Stimulated activated memory B cell treated with anti-CD40 and anti-IgM and Interleukin-4, amounts not matched to agents 10 μg/mL and 1 μg/mL and 100 μg/mL, for 72 hours (primary cell): ENCODE measurements around the gene CNOT6L.

Experiments
- ATAC-seq: fragments of 150-1000 bp; cut with Tn5 transposase; 2 replicates; pipeline ENCODE4 v1.10.0; 2021
- H3K27ac Mint-ChIP-seq: one replicate; pipeline ENCODE4 v1.8.0; 2022; ENCODE audit warnings: mild to moderate bottlenecking, mixed read lengths
- H3K27me3 Mint-ChIP-seq: one replicate; pipeline ENCODE4 v1.8.0; 2022; ENCODE audit warnings: mixed read lengths
- H3K36me3 Mint-ChIP-seq: one replicate; pipeline ENCODE4 v1.8.0; 2022; ENCODE audit warnings: mixed read lengths
- H3K4me1 Mint-ChIP-seq: one replicate; pipeline ENCODE4 v1.8.0; 2022; ENCODE audit warnings: mixed read lengths
- H3K4me3 Mint-ChIP-seq: one replicate; pipeline ENCODE4 v1.8.0; 2022; ENCODE audit warnings: mild to moderate bottlenecking, moderate library complexity, mixed read lengths
- H3K9me3 Mint-ChIP-seq: one replicate; pipeline ENCODE4 v1.8.0; 2022; ENCODE audit warnings: mixed read lengths

CNOT6L gene

DNA sequence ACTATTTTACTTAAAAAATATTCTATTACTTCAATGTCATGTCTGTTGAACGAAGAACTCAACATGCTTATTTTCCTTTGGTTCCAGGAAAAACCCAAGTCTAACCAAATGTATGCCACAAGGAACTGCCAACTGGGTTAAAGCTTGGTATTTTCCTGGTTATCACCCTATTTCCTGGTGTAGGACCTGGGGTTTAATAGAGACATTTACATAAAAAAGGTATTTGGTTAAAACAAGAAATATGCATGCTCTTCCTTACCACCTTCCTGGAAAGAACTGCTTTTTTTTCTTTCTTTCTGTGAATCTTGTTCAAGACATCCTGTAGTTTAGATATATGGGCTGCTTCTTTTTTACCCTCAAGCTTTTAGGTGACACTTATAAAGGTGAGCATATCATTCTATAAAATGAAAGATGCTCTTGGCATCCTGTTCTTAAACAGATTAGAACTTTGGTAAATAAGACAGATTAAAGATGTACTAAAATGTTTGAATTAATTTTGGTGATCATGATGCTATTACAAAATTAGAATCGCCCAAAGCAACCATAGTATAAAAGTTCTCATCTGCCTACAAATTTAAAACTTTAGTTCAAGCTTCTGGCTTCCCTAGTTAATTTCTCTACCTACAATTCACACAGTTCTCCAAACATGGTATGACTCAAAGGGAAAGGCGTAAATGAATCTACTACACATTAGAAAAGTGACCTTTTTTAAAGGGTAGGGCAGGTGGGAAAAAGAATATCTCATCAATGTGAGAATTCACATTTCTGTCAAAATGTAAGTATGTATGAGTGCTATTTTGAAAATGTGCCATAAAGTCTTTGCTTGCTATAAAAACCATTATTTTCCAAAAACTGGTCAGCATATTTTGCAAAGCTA is 103.5 kb downstream of the CNOT6L start:
- Mint-ChIP-seq H3K4me3 (no peak overlapping the region), H3K36me3 (peaks cover 26% of the 10 kb centered on the region), H3K27me3 (no peaks in the 10 kb centered on the region), H3K27ac (no peak overlapping the region), H3K9me3 (no peaks in the 10 kb centered on the region), H3K4me1 (no peaks in the 10 kb centered on the region)
- ATAC-seq: no peak

DNA sequence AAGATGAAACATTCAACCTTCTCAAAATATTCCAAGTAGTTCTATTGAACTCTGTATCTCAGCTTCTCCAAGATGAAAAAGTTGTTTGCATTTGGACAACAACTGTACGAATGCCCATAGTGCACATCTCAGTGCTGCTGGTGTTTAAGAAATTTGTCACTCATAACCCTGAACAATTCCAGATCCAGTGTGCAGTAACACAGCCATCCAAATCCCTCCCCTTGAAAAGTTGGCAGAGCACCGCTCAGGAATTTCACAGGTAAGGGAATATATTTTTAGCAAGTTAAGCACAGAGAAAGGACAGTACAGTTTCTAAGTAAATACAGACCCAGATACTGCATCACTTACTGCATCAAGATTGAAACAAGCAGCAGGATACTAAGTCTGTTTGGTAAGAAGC is 104.7 kb downstream of the CNOT6L start:
- Mint-ChIP-seq H3K4me3 (no peak overlapping the region), H3K27me3 (no peaks in the 10 kb centered on the region), H3K9me3 (no peaks in the 10 kb centered on the region), H3K36me3 (peaks cover 20% of the 10 kb centered on the region), H3K4me1 (no peaks in the 10 kb centered on the region), H3K27ac (no peak overlapping the region)
- no peak for ATAC-seq

DNA sequence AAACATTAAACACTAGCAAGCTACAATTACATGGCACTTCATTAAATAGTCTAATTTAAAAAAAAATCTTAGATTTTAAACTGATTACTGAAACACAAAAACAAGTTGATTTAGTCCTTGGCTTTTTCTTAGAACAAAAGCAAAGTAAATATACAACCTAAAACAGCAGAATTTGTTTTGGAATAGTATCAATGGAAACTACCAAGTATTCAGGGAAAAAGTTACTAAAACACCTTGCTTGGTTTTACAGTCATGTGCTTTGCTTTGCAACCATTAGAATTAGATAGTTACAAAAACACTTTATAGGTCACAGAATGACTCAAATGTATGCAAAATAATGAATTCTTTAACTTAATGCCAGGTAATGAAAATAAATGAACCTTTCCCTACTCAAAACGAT is 105.3 kb downstream of the CNOT6L start:
- no peak for ATAC-seq
- H3K27me3 Mint-ChIP-seq: no peaks in the 10 kb centered on the region
- no peaks in the 10 kb centered on the region for H3K4me1 Mint-ChIP-seq
- no peaks in the 10 kb centered on the region for H3K9me3 Mint-ChIP-seq
- H3K4me3 Mint-ChIP-seq: no peak overlapping the region
- peaks cover 20% of the 10 kb centered on the region for H3K36me3 Mint-ChIP-seq
- H3K27ac Mint-ChIP-seq: no peak overlapping the region

DNA sequence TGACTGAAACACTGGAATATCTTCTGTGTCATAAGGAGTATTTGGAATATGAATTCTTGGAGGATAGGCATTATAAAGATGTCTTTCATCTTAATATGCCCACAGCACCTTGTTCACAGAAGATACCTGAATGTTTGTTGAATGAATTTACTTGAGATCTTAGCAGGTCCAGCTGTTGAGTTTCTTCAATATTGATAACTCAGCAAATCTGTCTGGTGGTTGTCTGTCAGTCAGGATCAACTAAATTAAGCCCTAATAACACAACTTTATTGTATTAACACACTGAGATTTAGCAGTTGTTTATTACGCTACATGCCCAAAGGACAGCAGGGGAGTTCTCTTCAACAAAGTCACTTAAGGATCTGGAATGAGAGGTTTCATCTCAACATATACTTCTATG is 106.5 kb downstream of the CNOT6L start:
- Mint-ChIP-seq H3K36me3 (peaks cover 20% of the 10 kb centered on the region), H3K27ac (no peak overlapping the region), H3K9me3 (no peaks in the 10 kb centered on the region), H3K4me3 (no peak overlapping the region), H3K27me3 (no peaks in the 10 kb centered on the region), H3K4me1 (no peaks in the 10 kb centered on the region)
- no peak for ATAC-seq

DNA sequence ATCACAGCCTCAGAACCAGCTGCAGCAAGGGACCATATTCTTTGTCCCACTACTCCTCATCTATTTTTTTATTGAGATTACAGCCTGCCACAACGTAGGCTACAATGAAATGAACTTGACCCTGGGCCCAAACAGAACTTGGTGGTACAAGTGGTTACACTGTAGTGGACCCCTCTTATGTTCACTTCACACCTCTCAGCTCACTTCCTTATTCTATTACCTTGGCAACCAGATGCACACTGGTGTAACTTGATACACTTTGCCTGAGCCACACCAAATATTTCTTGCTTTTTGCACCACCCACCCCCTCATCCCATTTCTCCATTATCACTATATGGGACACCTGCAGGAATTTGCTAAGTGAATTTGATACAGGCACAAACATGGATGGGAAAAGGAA is 107.7 kb downstream of the CNOT6L start:
- H3K27ac Mint-ChIP-seq: no peak overlapping the region
- H3K9me3 Mint-ChIP-seq: no peaks in the 10 kb centered on the region
- H3K4me3 Mint-ChIP-seq: no peak overlapping the region
- no peaks in the 10 kb centered on the region for H3K4me1 Mint-ChIP-seq
- H3K36me3 Mint-ChIP-seq: peaks cover 20% of the 10 kb centered on the region
- no peaks in the 10 kb centered on the region for H3K27me3 Mint-ChIP-seq
- ATAC-seq: no peak

DNA sequence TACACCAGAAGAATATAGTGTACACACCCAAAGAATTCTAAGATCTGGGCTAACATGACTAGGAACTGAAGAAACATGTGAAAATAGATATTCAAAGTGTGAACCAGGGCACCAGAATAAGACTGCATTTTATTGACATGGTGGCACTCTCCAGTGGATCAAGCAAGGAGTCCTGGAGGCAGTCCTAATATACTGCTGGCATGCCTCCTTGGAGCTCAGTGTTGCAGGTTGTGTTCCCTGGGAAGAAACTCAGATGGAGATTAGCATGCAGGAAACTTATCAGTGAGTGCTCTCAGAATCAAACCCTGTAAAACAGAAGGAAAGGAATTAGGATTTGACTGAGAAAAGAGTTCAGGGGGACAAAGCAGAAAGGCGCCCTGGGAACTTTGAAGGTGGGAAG is 108.5 kb downstream of the CNOT6L start:
- Mint-ChIP-seq H3K27ac (no peak overlapping the region), H3K27me3 (no peaks in the 10 kb centered on the region), H3K9me3 (no peaks in the 10 kb centered on the region), H3K4me1 (no peaks in the 10 kb centered on the region), H3K36me3 (peaks cover 20% of the 10 kb centered on the region), H3K4me3 (no peak overlapping the region)
- no peak for ATAC-seq

DNA sequence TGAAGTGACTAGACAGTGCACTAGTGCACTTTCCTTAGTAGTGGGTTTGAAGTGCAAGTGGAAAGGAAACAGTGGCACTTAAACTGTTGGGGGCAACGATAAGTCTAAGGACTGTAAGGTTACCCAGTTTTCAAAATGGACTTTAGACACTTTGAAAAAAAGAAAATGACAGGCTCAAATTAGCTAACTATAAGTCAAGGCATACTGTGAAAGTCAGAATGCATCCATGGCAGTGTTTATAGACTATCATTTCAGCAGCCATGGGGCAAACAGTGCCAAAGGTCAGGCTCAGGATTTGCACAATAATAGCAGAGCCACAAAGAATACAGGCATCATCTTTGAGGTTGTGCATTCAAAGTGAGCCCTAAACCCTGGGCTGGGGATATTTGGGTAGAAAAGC is 109.1 kb downstream of the CNOT6L start:
- Mint-ChIP-seq H3K4me3 (no peak overlapping the region), H3K36me3 (peaks cover 20% of the 10 kb centered on the region), H3K9me3 (no peaks in the 10 kb centered on the region), H3K27ac (no peak overlapping the region), H3K4me1 (no peaks in the 10 kb centered on the region), H3K27me3 (no peaks in the 10 kb centered on the region)
- ATAC-seq: no peak

DNA sequence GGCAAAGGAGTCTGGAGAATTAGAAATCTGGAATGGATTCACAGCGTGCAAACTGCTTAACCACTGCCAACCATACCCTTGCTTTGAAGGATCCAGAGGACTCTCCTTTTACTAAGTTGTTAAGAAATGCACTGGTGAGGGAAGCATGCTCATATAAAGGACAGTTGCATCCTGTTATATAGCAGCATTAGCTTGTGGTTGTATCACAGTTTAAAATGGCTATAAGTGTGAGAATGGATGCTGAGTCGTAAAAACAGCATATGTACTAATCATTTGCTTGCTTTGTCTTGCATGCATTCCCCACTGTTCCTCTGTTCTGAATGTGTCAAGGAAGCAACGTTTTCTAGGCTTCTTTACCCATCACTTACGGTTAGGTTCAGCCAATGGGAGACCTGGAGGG is 112.5 kb downstream of the CNOT6L start:
- Mint-ChIP-seq H3K36me3 (peaks cover 2% of the 10 kb centered on the region), H3K4me3 (no peak overlapping the region), H3K4me1 (no peaks in the 10 kb centered on the region), H3K9me3 (no peaks in the 10 kb centered on the region), H3K27me3 (no peaks in the 10 kb centered on the region), H3K27ac (no peak overlapping the region)
- no peak for ATAC-seq

DNA sequence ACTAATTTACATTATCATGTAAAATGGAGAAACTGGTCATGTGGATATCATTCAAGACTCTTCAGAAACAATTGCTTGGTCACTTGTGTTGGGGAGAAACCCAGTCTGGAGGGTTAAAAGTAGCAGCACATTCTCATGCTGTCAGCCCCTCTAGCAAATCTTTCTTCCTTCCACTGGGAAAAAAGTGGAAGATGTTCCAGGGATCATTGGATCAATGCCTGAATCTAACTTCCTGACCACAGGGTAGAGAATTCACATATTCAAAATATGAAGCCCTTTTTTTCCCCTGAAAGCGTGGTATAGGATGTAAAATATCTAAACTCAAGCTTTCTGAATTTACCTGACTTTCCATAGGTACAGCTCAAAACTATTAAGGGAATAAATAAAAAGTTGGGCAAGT is 115.5 kb downstream of the CNOT6L start:
- Mint-ChIP-seq H3K36me3 (no peaks in the 10 kb centered on the region), H3K4me1 (no peaks in the 10 kb centered on the region), H3K9me3 (no peaks in the 10 kb centered on the region), H3K27me3 (no peaks in the 10 kb centered on the region), H3K27ac (no peak overlapping the region), H3K4me3 (no peak overlapping the region)
- ATAC-seq: no peak

DNA sequence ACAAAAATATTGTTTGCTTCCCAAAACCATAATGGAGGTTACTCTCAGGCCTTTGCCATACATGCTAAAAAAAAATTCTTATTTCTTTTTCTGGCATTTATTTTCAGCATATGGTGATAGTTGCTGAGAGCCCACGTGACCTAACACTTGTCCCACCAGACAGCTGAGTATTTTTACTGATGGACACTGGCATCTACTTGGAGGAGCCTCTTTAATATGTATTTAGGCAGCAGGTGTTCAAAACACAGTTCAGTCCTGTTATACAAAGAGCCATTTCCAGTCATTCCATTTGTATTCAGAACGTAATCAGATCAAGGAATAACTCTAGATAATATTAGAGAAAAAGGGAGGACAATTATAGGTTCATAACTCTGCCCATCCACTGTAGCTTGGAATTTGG is 118.0 kb downstream of the CNOT6L start:
- no peaks in the 10 kb centered on the region for H3K36me3 Mint-ChIP-seq
- H3K4me3 Mint-ChIP-seq: no peak overlapping the region
- H3K4me1 Mint-ChIP-seq: no peaks in the 10 kb centered on the region
- H3K9me3 Mint-ChIP-seq: no peaks in the 10 kb centered on the region
- H3K27me3 Mint-ChIP-seq: no peaks in the 10 kb centered on the region
- ATAC-seq: no peak
- no peak overlapping the region for H3K27ac Mint-ChIP-seq

DNA sequence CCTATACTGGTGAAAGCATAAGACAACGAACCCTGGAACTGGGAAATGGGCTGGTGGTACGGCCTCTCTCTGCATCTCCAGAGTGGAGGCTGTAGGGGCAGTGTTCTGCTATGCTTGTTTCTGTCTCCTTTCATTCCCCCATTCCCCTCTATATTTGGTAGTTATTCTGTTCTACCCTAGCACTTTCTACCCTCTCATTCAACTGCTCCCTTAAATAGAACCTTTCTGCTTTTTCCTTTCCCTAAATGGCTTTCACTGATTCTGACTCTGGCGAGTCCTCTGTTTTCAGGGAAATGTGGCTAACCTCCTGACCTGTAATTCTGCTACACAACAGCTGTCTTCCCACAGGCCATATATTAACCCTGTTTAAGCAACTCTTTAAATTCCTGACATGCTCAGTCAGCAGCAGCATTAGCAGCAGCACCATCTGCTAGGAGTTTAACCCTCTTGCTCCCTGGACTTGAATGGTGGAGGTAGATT is 119.4 kb downstream of the CNOT6L start:
- no peaks in the 10 kb centered on the region for H3K27me3 Mint-ChIP-seq
- ATAC-seq: no peak

DNA sequence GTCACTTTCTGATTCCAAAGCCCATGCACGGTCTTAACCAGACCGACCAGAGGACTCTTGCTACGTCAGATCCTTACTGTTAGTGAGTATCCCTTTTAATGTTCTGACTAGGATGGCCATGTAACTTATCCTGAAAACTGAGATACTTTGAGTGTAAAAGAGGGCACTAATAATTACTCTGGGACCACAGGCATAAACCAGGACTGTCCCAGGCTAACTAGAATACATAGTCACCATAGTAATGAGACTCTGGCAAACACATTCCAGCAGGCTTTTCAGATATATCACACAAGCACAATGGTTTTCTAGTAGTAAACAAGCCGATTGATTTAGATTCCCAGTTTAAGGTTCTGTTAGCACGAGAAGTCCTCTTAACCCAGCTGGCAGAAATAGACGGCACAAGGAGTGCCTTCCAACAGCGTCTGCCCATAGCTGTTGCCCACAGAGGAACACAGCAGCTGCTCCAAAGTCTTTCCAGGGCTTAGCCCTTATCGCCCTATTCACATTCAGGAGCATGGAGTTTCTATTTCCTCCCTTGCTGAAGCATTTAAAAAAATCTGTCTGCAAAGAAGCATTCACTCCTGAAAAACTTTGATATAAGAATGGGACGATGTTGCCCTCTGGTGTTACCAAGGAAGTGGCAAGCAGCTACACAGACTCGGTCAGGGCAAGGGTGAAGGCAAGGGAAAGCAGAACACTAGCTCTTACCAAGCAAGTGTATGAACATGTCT is 121.1 kb downstream of the CNOT6L start:
- H3K4me1 Mint-ChIP-seq: no peaks in the 10 kb centered on the region
- H3K9me3 Mint-ChIP-seq: no peaks in the 10 kb centered on the region
- no peaks in the 10 kb centered on the region for H3K36me3 Mint-ChIP-seq
- H3K4me3 Mint-ChIP-seq: no peak overlapping the region
- H3K27me3 Mint-ChIP-seq: no peaks in the 10 kb centered on the region
- ATAC-seq: no peak
- no peak overlapping the region for H3K27ac Mint-ChIP-seq

More for the DNA sequence above, 119.4 kb downstream of the CNOT6L start:
- no peak overlapping the region for H3K4me3 Mint-ChIP-seq
- no peaks in the 10 kb centered on the region for H3K9me3 Mint-ChIP-seq
- H3K36me3 Mint-ChIP-seq: no peaks in the 10 kb centered on the region
- H3K27ac Mint-ChIP-seq: no peak overlapping the region
- H3K4me1 Mint-ChIP-seq: no peaks in the 10 kb centered on the region

DNA sequence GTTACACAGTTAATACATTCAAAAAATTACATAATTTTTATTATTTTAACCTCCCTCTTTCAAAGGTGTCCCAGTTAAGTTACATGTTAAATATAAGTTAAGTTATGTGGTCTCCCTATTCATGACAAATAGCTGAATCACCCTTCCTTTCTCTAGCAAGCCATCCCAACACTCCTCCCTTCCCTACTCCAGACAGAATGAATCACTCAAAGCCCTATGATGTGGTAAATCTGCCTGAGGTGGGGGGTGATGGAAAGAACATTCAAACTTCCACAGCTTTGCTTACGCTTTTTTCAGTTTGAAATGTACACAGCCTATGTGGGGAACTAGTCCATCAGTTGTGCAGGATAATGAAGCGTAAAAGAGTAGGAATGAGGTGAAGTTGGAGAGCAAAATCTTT is 123.4 kb downstream of the CNOT6L start:
- Mint-ChIP-seq H3K36me3 (no peaks in the 10 kb centered on the region), H3K4me3 (no peak overlapping the region), H3K27me3 (no peaks in the 10 kb centered on the region), H3K27ac (no peak overlapping the region), H3K4me1 (no peaks in the 10 kb centered on the region), H3K9me3 (no peaks in the 10 kb centered on the region)
- ATAC-seq: no peak

DNA sequence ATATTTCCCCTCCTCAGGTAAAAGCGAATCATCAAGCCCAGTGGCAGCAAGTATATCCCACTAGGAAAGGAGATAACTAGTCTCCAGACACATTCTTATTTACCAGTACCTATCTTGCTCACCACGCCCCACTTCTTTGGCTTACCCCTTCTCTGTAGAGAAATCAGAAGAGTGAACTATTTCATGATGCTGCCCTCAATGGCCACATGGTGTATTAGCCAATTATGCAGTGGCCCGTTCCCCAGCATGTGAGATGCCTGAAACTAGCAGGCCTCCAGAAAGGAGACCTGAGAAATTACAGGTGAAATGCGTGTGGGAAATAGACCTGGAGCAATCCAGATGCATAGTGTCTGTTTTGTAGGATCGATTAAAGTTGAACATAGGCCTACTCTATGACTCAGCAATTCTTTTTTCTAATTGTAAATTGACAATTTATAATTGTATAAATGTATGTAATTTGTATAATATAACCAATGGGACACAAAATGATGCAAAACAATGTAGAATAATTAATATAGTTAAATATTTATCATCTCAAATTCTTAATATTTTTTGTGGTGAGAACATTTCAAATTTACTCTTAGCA is 126.2 kb downstream of the CNOT6L start:
- no peak overlapping the region for H3K27ac Mint-ChIP-seq
- H3K9me3 Mint-ChIP-seq: no peaks in the 10 kb centered on the region
- H3K36me3 Mint-ChIP-seq: no peaks in the 10 kb centered on the region
- H3K4me3 Mint-ChIP-seq: no peak overlapping the region
- peaks cover 11% of the 10 kb centered on the region for H3K27me3 Mint-ChIP-seq
- no peak for ATAC-seq
- no peaks in the 10 kb centered on the region for H3K4me1 Mint-ChIP-seq

DNA sequence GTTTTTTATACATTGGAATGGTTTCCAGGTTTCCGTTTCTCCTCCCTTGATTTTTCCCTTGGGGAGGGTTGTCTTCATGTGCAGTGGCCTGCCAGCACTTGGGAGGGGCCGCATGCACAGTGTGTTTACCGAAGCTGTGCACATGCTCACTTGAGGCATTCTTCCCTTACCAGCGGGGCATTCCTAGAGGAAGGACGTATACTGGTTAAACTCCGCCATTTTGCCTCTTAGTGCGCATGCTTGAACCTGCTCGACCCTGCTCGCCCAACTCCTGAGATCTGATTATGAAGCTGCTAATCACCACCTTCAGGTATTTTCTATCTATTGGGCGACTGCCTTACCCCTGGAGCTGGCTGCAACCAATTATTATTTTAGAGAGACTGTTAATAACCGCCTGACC is 137.4 kb downstream of the CNOT6L start:
- no peak overlapping the region for H3K27ac Mint-ChIP-seq
- no peak overlapping the region for H3K4me3 Mint-ChIP-seq
- no peak for ATAC-seq
- no peaks in the 10 kb centered on the region for H3K36me3 Mint-ChIP-seq
- H3K9me3 Mint-ChIP-seq: no peaks in the 10 kb centered on the region
- no peaks in the 10 kb centered on the region for H3K27me3 Mint-ChIP-seq
- no peaks in the 10 kb centered on the region for H3K4me1 Mint-ChIP-seq

DNA sequence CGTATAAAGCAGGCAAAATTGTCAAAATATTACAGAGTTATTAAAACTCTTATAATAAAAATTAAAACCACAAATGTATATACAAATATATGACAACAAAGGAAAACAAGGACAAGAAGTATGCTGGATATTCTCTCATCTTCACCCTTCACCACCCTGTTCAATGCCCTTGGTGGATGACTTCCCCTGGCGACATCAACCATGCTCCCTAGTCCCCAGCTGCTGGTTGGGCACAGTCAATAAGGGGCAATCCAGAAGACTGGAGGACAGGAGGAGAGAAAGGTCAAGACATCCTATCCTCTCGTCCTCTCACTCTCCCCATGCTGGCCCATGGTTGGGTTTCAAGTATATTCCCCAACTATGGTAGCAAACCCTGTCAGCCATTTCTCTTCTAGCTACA is 142.3 kb downstream of the CNOT6L start:
- Mint-ChIP-seq H3K4me3 (no peak overlapping the region), H3K36me3 (no peaks in the 10 kb centered on the region), H3K4me1 (no peaks in the 10 kb centered on the region), H3K9me3 (no peaks in the 10 kb centered on the region), H3K27ac (no peak overlapping the region), H3K27me3 (no peaks in the 10 kb centered on the region)
- no peak for ATAC-seq
